ENCODE measurements around the gene PGM2. TPM values are rescaled to one million over a fixed set of nuclear protein-coding genes. Genes with fewer than 3 reads are reported as not detected.

Gene PGM2
- total RNA-seq, 4 donors from 2014 or later: 13.7 to 24.3 (median 15.5) TPM

DNA sequence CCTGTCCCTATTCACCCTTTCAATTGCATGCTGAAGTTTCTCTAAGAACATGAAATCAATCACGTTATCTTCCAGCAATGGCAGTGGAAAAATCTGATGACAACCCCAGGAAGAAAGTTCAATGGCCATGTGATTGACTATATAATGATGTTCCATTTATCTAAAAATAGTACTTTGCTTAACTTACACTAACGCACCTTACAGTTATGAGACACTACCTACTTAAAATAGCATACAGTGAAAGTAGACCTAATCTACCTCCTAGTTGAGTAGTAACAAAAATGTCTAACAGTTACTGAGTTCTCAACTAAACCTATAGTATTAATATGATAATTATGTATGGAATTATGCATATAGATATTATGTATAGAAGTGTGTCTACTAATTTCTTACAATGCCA lies 28.6 kb upstream of the PGM2 start:
- no peaks in the 10 kb centered on the region for H3K27me3 ChIP-seq
- DNase-seq (ENCODE audit: low spot score in 2 of 2): no peak
- no peaks in the 10 kb centered on the region for H3K9me3 ChIP-seq
- TF ChIP-seq EP300 (IDR thresholded peaks at IDR 0.05): no peak
- TF ChIP-seq, protein P1, sequence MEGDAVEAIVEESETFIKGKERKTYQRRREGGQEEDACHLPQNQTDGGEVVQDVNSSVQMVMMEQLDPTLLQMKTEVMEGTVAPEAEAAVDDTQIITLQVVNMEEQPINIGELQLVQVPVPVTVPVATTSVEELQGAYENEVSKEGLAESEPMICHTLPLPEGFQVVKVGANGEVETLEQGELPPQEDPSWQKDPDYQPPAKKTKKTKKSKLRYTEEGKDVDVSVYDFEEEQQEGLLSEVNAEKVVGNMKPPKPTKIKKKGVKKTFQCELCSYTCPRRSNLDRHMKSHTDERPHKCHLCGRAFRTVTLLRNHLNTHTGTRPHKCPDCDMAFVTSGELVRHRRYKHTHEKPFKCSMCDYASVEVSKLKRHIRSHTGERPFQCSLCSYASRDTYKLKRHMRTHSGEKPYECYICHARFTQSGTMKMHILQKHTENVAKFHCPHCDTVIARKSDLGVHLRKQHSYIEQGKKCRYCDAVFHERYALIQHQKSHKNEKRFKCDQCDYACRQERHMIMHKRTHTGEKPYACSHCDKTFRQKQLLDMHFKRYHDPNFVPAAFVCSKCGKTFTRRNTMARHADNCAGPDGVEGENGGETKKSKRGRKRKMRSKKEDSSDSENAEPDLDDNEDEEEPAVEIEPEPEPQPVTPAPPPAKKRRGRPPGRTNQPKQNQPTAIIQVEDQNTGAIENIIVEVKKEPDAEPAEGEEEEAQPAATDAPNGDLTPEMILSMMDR (IDR thresholded peaks at IDR 0.05): no peak
- no peak for TF ChIP-seq POLR2A (IDR thresholded peaks at IDR 0.05)
- no peaks in the 10 kb centered on the region for H3K4me1 ChIP-seq
- WGBS, 2 donors: 77 to 89% methylated on average over 2 of the region's 2 CpGs
- H3K36me3 ChIP-seq: no peaks in the 10 kb centered on the region
- H3K4me3 ChIP-seq: no peak overlapping the region
- H3K27ac ChIP-seq: no peak overlapping the region

DNA sequence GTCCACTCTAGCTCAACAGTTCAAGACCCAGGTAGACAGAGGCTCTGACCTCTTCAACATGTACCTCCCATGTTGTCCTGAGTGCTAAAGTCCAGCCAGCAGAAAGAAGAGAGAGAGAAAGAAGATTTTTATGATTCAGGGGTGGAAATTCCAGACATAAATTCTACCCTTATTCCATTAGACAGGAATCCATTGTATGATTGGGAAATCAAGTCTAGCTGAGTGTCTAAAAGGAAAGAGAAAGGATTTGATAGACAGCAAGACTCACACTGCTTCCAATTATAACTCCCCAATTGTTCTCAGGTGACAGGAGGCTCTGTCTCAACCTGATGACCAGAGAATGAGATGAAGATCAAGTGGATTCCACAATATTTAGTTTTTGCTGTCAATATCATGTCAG lies 27.9 kb upstream of the PGM2 start:
- no peak for DNase-seq (ENCODE audit: low spot score in 2 of 2)
- TF ChIP-seq POLR2A (IDR thresholded peaks at IDR 0.05): no peak
- TF ChIP-seq EP300 (IDR thresholded peaks at IDR 0.05): no peak
- TF ChIP-seq, protein P1 (IDR thresholded peaks at IDR 0.05): no peak
- no peaks in the 10 kb centered on the region for H3K27me3 ChIP-seq
- H3K9me3 ChIP-seq: no peaks in the 10 kb centered on the region
- H3K4me3 ChIP-seq: no peak overlapping the region
- H3K27ac ChIP-seq: no peak overlapping the region
- H3K36me3 ChIP-seq: no peaks in the 10 kb centered on the region
- H3K4me1 ChIP-seq: no peaks in the 10 kb centered on the region

DNA sequence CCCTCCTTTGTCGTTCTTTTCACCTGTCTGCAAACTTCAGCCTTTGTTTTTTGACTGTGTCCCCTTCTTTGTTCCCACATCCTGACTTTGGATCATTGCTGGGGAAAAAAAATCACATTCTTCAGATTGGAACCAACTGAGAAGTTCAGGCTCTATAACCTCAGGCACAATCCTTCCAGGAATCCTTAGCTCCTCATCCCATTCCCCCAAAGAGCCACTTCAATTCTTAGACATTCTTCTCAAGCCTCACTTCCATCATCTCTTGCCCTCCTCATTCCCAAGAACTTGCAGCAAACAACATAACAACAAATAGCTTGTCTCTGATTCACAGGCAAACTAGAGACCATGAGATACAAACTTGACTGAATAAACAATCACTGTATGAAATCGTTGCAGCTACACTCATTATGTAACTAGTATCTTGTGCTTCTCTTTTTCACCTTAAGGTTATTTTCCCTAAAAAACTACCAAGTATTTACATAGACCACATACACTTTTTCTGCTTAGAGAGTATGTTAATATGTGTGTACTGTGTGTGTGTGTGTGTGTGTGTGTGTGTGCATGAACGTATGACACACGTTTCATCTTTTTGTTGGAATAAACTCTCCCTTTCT lies 26.4 kb upstream of the PGM2 start:
- H3K27me3 ChIP-seq: no peaks in the 10 kb centered on the region
- WGBS, 2 donors: 35 to 50% methylated on average over 4 of the region's 4 CpGs

DNA sequence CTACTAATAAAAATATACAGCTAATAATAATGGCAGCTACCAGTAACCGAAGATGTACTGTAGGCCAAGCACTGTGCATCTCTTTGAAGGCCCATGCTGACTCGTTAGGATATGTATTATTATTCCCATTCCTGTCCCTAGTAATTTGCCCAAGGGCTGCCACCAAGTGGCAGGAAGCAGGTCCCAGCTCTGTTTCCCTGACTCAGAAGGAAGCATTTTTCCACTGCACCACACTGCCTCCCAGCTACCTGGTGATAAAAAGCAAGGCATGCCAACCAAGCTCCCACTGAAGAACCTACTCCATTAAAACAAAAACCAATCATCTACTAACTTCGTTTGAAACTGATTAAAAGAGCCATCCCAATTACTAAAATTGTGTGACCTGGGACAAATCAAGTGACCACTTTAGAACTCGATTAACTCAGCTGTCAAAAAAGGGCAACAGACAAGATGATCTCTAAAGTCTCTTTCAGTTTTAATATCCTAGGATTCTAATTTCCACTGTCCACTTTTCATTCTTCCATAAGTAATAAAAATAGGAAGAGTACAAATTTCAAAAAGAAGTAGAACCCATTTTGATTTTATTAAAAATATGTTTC lies 24.3 kb upstream of the PGM2 start:
- Histone ChIP-seq H3K27ac (no peak overlapping the region), H3K4me3 (no peak overlapping the region), H3K4me1 (no peaks in the 10 kb centered on the region), H3K27me3 (no peaks in the 10 kb centered on the region), H3K36me3 (no peaks in the 10 kb centered on the region), H3K9me3 (no peaks in the 10 kb centered on the region)
- TF ChIP-seq, protein P1 (IDR thresholded peaks at IDR 0.05): peak in 4 of 5 experiments; percentile 29 to 69 (median 50)
- no peak for TF ChIP-seq EP300 (IDR thresholded peaks at IDR 0.05)
- DNase-seq (ENCODE audit: low spot score in 2 of 2): no peak
- WGBS, 2 donors: 35 to 40% methylated on average over 4 of the region's 4 CpGs

More for the DNA sequence above, 26.4 kb upstream of the PGM2 start:
- TF ChIP-seq, protein P1 (IDR thresholded peaks at IDR 0.05): no peak
- TF ChIP-seq POLR2A (IDR thresholded peaks at IDR 0.05): no peak
- no peak for TF ChIP-seq EP300 (IDR thresholded peaks at IDR 0.05)
- H3K4me1 ChIP-seq: no peaks in the 10 kb centered on the region
- no peaks in the 10 kb centered on the region for H3K36me3 ChIP-seq
- H3K9me3 ChIP-seq: no peaks in the 10 kb centered on the region
- no peak overlapping the region for H3K27ac ChIP-seq
- no peak for DNase-seq (ENCODE audit: low spot score in 2 of 2)
- no peak overlapping the region for H3K4me3 ChIP-seq

DNA sequence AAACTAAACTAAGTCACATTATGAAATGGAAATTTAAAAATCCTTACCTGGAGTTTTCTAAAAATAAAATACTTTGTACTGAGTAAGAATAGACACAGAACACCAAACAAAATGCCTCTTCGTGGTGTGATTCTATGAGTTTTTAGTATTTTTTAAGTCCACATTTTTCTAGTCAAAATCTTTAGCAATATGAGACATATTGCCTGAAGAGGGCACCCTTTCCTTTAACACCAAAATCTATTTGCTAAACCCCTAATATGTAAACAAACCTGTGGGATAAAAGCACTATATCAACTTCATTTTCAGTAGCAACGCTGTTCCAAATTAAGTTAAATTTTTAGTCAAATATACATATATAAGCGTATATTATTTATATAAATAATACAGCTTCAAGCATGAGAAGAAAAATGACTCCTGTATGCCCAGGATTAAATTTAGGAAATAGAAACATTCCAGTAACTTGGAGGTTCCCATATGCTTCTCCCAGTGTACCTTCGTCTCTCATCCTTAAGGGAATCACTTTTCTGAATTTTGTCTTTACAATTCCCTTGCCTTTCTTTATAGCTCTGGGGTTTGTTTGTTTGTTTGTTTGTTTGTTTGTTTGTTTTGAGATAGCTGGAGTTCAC lies 23.0 kb upstream of the PGM2 start:
- Histone ChIP-seq H3K9me3 (no peaks in the 10 kb centered on the region), H3K36me3 (no peaks in the 10 kb centered on the region), H3K27ac (no peak overlapping the region), H3K4me3 (no peak overlapping the region), H3K27me3 (no peaks in the 10 kb centered on the region), H3K4me1 (no peaks in the 10 kb centered on the region)
- no peak for TF ChIP-seq EP300 (IDR thresholded peaks at IDR 0.05)
- TF ChIP-seq, protein P1 (IDR thresholded peaks at IDR 0.05): peak; percentile 22 to 56 (median 42)
- peak in 1 of 2 donors; percentile 34 for DNase-seq (ENCODE audit: low spot score in 2 of 2)
- WGBS, 2 donors: 31 to 32% methylated on average over 4 of the region's 4 CpGs

Data from tibial nerve (tissue), 4 donors.